GM10266 (cell line): Measurements from ENCODE around the gene TDRD9.

Experiments used
- DNase-seq: peaks from one replicate; pipeline ENCODE4 v3.0.0; 2012; ENCODE audit errors: extremely low spot score
- CTCF ChIP-seq: IDR thresholded peaks from 2 replicates; pipeline ENCODE4 v1.5.1; 2012; ENCODE audit warnings: mild to moderate bottlenecking, low read depth; ENCODE audit not compliant: control insufficient read depth, insufficient read depth; ENCODE audit errors: missing control alignments

The TDRD9 gene

GRCh38 chr14:103943673-103944072 lies 15.4 kb downstream of the TDRD9 start:
- no peak for TF ChIP-seq CTCF
- no peak for DNase-seq

GRCh38 chr14:103946975-103947374 lies 18.7 kb downstream of the TDRD9 start:
- DNase-seq = no peak
- TF ChIP-seq CTCF = no peak

- no peak for TF ChIP-seq CTCF
- no peak for DNase-seq
These were observed 20.2 kb downstream of the TDRD9 start for GRCh38 chr14:103948442-103948841.

- no peak for DNase-seq
- no peak for TF ChIP-seq CTCF
These were observed 21.0 kb downstream of the TDRD9 start for GRCh38 chr14:103949131-103949790.

GRCh38 chr14:103960457-103961055 lies 32.3 kb downstream of the TDRD9 start:
- no peak for DNase-seq
- no peak for TF ChIP-seq CTCF

- no peak for TF ChIP-seq CTCF
- no peak for DNase-seq
These were observed 33.8 kb downstream of the TDRD9 start for GRCh38 chr14:103961928-103962578.

GRCh38 chr14:103966631-103967030 lies 38.4 kb downstream of the TDRD9 start:
- TF ChIP-seq CTCF = no peak

More at GRCh38 chr14:103966631-103967030, 38.4 kb downstream of the TDRD9 start:
- no peak for DNase-seq
